GM19395 (cell line): ENCODE data around the gene BEND6.
"Not testable (repeated sequence)": the region's sequence is repeated elsewhere in the genome, so short reads cannot be mapped to it uniquely, and the experiment has no call there.

ENCODE experiments used
- ATAC-seq: cut with Tn5 transposase; IDR thresholded peaks from one replicate; pipeline ENCODE4 v1.9.1; 2021; ENCODE audit warnings: mild to moderate bottlenecking, moderate library complexity; ENCODE audit not compliant: unreplicated experiment

BEND6 gene

GRCh38 chr6:57026001-57026400 lies 71.1 kb downstream of the BEND6 start:
- no peak for ATAC-seq

- no peak for ATAC-seq
Observed at GRCh38 chr6:57027301-57027700, 72.4 kb downstream of the BEND6 start.

GRCh38 chr6:57029213-57029612 lies 74.3 kb downstream of the BEND6 start:
- ATAC-seq = no peak

- ATAC-seq = no peak
Observed at GRCh38 chr6:57033228-57033627, 78.3 kb downstream of the BEND6 start.

- no peak for ATAC-seq
Observed at GRCh38 chr6:57035549-57035948, 80.6 kb downstream of the BEND6 start.

- no peak for ATAC-seq
Observed at GRCh38 chr6:57038906-57039305, 84.0 kb downstream of the BEND6 start.

- ATAC-seq = no peak
Observed at GRCh38 chr6:57040011-57040410, 85.1 kb downstream of the BEND6 start.

GRCh38 chr6:57044061-57044460 lies 89.2 kb downstream of the BEND6 start:
- not testable (repeated sequence) for ATAC-seq

GRCh38 chr6:57044568-57044967 lies 89.7 kb downstream of the BEND6 start:
- ATAC-seq = no peak

- peak; percentile 95 for ATAC-seq
Observed at GRCh38 chr6:57046332-57047256, 91.7 kb downstream of the BEND6 start, which contains the start of gene KIAA1586. KIAA1586 (plus strand) TSS chr6:57046693; CDS start chr6:57046756, 63 bp downstream.

- peak; percentile 25 for ATAC-seq
Observed at GRCh38 chr6:57047257-57047585, 92.3 kb downstream of the BEND6 start.

GRCh38 chr6:57047859-57048258 lies 93.0 kb downstream of the BEND6 start:
- ATAC-seq = not testable (repeated sequence)

GRCh38 chr6:57048577-57048976 lies 93.7 kb downstream of the BEND6 start:
- no peak for ATAC-seq

- no peak for ATAC-seq
Observed at GRCh38 chr6:57063847-57064246, 108.9 kb downstream of the BEND6 start.

- ATAC-seq = no peak
Observed at GRCh38 chr6:57064809-57065208, 109.9 kb downstream of the BEND6 start.

- ATAC-seq = no peak
Observed at GRCh38 chr6:57068061-57068460, 113.2 kb downstream of the BEND6 start.

GRCh38 chr6:57069228-57069627 lies 114.3 kb downstream of the BEND6 start:
- no peak for ATAC-seq

GRCh38 chr6:57069920-57070331 lies 115.0 kb downstream of the BEND6 start:
- no peak for ATAC-seq

GRCh38 chr6:57072108-57072507 lies 117.2 kb downstream of the BEND6 start:
- ATAC-seq = no peak

GRCh38 chr6:57074383-57074782 lies 119.5 kb downstream of the BEND6 start:
- no peak for ATAC-seq

- no peak for ATAC-seq
Observed at GRCh38 chr6:57075092-57075491, 120.2 kb downstream of the BEND6 start.
